Measurements from ENCODE around the gene NBEA. TPM values are rescaled to one million over a fixed set of nuclear protein-coding genes. Genes with fewer than 3 reads are reported as not detected.

NBEA gene
- total RNA-seq, 1 donor from 2014 or later, result 10.8 TPM

DNA sequence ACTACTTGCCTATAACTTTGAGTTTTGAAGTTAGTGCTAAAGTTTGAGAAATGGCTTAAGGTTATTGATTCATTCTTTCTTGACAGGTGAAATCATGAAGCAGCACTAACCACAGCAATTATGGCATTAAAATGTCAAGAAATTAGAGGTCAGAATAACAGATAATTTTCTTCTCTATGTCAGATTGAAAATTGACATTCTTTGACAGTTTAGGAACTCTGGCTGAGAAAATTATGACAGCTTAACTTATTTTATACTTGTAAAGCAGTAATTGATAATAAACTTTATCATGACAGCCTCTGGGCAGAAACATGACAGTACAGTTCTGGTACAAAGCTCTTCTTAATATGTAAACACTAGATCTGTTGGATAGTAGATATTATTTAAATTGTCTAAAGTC lies 689.6 kb downstream of the NBEA start:
- Mint-ChIP-seq H3K4me1 (no peaks in the 10 kb centered on the region), H3K4me3 (no peak overlapping the region), H3K9me3 (no peaks in the 10 kb centered on the region), H3K27ac (ENCODE audit: unreplicated experiment) (no peak overlapping the region), H3K36me3 (ENCODE audit: low read depth) (no peaks in the 10 kb centered on the region), H3K27me3 (ENCODE audit: low read depth) (no peaks in the 10 kb centered on the region)
- TF ChIP-seq, protein P1, sequence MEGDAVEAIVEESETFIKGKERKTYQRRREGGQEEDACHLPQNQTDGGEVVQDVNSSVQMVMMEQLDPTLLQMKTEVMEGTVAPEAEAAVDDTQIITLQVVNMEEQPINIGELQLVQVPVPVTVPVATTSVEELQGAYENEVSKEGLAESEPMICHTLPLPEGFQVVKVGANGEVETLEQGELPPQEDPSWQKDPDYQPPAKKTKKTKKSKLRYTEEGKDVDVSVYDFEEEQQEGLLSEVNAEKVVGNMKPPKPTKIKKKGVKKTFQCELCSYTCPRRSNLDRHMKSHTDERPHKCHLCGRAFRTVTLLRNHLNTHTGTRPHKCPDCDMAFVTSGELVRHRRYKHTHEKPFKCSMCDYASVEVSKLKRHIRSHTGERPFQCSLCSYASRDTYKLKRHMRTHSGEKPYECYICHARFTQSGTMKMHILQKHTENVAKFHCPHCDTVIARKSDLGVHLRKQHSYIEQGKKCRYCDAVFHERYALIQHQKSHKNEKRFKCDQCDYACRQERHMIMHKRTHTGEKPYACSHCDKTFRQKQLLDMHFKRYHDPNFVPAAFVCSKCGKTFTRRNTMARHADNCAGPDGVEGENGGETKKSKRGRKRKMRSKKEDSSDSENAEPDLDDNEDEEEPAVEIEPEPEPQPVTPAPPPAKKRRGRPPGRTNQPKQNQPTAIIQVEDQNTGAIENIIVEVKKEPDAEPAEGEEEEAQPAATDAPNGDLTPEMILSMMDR (conservative IDR thresholded peaks at IDR 0.05), result no peak
- no peak for DNase-seq (ENCODE audit: low read depth, low spot score)

GRCh38 chr13:35643625-35644024 lies 701.6 kb downstream of the NBEA start:
- TF ChIP-seq, protein P1 (conservative IDR thresholded peaks at IDR 0.05), result no peak
- Mint-ChIP-seq H3K4me1 (peaks cover 12% of the 10 kb centered on the region), H3K27ac (ENCODE audit: unreplicated experiment) (no peak overlapping the region), H3K4me3 (no peak overlapping the region), H3K36me3 (ENCODE audit: low read depth) (no peaks in the 10 kb centered on the region), H3K27me3 (ENCODE audit: low read depth) (no peaks in the 10 kb centered on the region), H3K9me3 (peaks cover 2% of the 10 kb centered on the region)
- DNase-seq (ENCODE audit: low read depth, low spot score), result no peak

DNA sequence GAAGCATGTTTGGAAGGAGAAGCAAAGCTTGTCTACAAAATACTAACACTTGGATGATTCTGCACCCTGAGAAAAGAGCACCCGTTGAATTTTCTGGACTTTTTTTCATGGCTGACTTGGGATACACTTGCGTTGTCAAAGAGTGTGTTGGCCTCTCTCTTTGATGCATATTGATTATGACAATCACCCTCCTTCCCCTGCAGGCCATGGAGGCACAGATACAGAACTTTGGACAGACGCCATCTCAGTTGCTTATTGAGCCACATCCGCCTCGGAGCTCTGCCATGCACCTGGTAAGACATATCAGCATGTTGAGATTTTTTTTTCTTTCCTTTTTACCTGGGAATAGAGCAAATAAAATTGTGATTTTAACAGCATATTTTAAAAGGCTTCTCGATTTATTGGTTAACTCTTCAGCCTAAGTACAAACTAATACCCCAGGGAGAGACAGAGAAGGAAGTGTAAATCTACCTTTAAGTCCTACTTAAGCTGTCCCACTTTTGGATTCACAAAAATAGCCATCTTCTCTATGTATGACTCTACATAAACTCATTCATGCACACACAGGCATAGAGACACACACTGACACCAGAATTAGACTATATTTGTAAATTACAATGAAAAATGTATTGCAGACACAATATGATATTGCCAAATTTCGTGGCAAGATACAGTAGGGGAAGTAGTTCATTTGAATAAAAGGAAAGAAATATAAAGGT lies 704.1 kb downstream of the NBEA start:
- no peaks in the 10 kb centered on the region for H3K36me3 Mint-ChIP-seq (ENCODE audit: low read depth)
- no peaks in the 10 kb centered on the region for H3K27me3 Mint-ChIP-seq (ENCODE audit: low read depth)
- peaks cover 1% of the 10 kb centered on the region for H3K9me3 Mint-ChIP-seq
- TF ChIP-seq, protein P1 (conservative IDR thresholded peaks at IDR 0.05), result no peak
- H3K4me1 Mint-ChIP-seq, result peaks cover 18% of the 10 kb centered on the region
- H3K27ac Mint-ChIP-seq (ENCODE audit: unreplicated experiment), result no peak overlapping the region
- no peak for DNase-seq (ENCODE audit: low read depth, low spot score)
- H3K4me3 Mint-ChIP-seq, result no peak overlapping the region

DNA sequence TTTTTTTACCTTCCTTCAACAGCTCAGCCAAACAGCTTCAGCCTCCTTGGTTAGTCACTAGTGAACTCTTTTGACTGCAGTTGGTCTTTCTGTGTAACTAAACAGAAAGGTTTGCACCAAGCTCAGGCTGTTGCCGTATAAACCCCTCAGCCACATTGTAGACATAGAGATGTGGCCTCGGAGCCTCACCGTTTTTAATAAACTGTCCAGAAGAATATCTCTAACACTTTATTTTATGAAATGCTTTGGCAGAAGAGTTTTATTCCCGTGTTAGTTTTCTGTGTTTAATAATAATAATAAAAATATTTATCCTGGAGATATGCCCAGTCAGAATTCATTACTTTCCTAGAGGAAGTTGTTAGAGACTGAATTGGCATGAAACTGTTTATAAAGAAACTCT lies 706.1 kb downstream of the NBEA start:
- Mint-ChIP-seq H3K4me1 (peaks cover 16% of the 10 kb centered on the region), H3K27ac (ENCODE audit: unreplicated experiment) (no peak overlapping the region)
- DNase-seq (ENCODE audit: low read depth, low spot score), result no peak

GRCh38 chr13:35649162-35649561 lies 707.1 kb downstream of the NBEA start:
- no peak for DNase-seq (ENCODE audit: low read depth, low spot score)

More for the DNA sequence above, 706.1 kb downstream of the NBEA start:
- TF ChIP-seq, protein P1 (conservative IDR thresholded peaks at IDR 0.05), result no peak
- no peaks in the 10 kb centered on the region for H3K27me3 Mint-ChIP-seq (ENCODE audit: low read depth)
- H3K36me3 Mint-ChIP-seq (ENCODE audit: low read depth), result no peaks in the 10 kb centered on the region
- no peaks in the 10 kb centered on the region for H3K9me3 Mint-ChIP-seq
- no peak overlapping the region for H3K4me3 Mint-ChIP-seq

More at GRCh38 chr13:35649162-35649561, 707.1 kb downstream of the NBEA start:
- H3K27me3 Mint-ChIP-seq (ENCODE audit: low read depth), result no peaks in the 10 kb centered on the region
- H3K9me3 Mint-ChIP-seq, result no peaks in the 10 kb centered on the region
- H3K4me3 Mint-ChIP-seq, result no peak overlapping the region
- no peak overlapping the region for H3K27ac Mint-ChIP-seq (ENCODE audit: unreplicated experiment)
- H3K4me1 Mint-ChIP-seq, result peaks cover 6% of the 10 kb centered on the region
- H3K36me3 Mint-ChIP-seq (ENCODE audit: low read depth), result no peaks in the 10 kb centered on the region
- TF ChIP-seq, protein P1 (conservative IDR thresholded peaks at IDR 0.05), result no peak
